H1 (cell line): ENCODE data around the gene RERG. TPM values are rescaled to one million over a fixed set of nuclear protein-coding genes. Genes with fewer than 3 reads are reported as not detected.

Source experiments
- CTCF ChIA-PET: fragments of 300-600 bp; sonication (Branson Sonifier 250); formaldehyde crosslinking; loops from one replicate; lab custom pipeline; 2021; ENCODE audit not compliant: partially characterized antibody; lab: Charles Lee
- POLR2A ChIA-PET: fragments of 300-600 bp; sonication (Branson Sonifier 250); formaldehyde crosslinking; loops from one replicate; lab custom pipeline; 2021; ENCODE audit warnings: inconsistent platforms; ENCODE audit not compliant: partially characterized antibody; lab: Charles Lee
- DNase-seq, 2 experiments: peaks; one replicate each; pipeline versions ENCODE4 v3.0.0 to v3.0.0-alpha.2; 2010 to 2022; ENCODE audit warnings: low spot score in 2 of 2, low read depth in 1 of 2, mixed read lengths in 1 of 2
- FAIRE-seq: peaks from 2 replicates; lab custom pipeline; 2011; peaks lifted over from hg19 to GRCh38; lab: Jason Lieb, UNC
- H2AFZ ChIP-seq: 2 replicates; pipeline ENCODE4 v1.8.1; 2012; ENCODE audit warnings: low read length, inconsistent platforms
- H2AK5ac ChIP-seq: 2 replicates; pipeline ENCODE4 v1.6.1; 2013; ENCODE audit warnings: low read depth, low read length
- H2BK120ac ChIP-seq: replicated peaks from 2 replicates; pipeline ENCODE3; 2013; ENCODE audit warnings: low read depth, low read length, inconsistent platforms
- H2BK12ac ChIP-seq: 2 replicates; pipeline ENCODE4 v1.6.1; 2013; ENCODE audit warnings: low read depth, low read length
- H2BK15ac ChIP-seq: 2 replicates; pipeline ENCODE4 v1.6.1; 2013; ENCODE audit warnings: low read length
- H2BK20ac ChIP-seq: 2 replicates; pipeline ENCODE4 v1.6.1; 2013; ENCODE audit warnings: low read length
- H2BK5ac ChIP-seq: 2 replicates; pipeline ENCODE4 v1.6.1; 2013; ENCODE audit warnings: low read depth, low read length
- H3K14ac ChIP-seq: 2 replicates; pipeline ENCODE4 v1.6.1; 2013; ENCODE audit warnings: inconsistent platforms; ENCODE audit not compliant: insufficient read length
- H3K18ac ChIP-seq: 2 replicates; pipeline ENCODE4 v1.6.1; 2013; ENCODE audit warnings: low read length; ENCODE audit errors: extremely low read depth
- H3K23ac ChIP-seq: 2 replicates; pipeline ENCODE4 v1.6.1; 2013; ENCODE audit warnings: inconsistent platforms; ENCODE audit not compliant: insufficient read length
- H3K23me2 ChIP-seq: 2 replicates; pipeline ENCODE4 v1.6.1; 2013; ENCODE audit warnings: low read depth, low read length
- H3K27ac ChIP-seq: 2 replicates; pipeline ENCODE4 v1.6.1; 2011; ENCODE audit warnings: low read depth, low read length, inconsistent platforms
- H3K27me3 ChIP-seq, 4 experiments: replicated peaks in 1 of 4; 1 replicate in 1 of 4; 2 replicates in 3 of 4; pipeline versions ENCODE4 v1.6.1 to v1.8.1; 2011 to 2013; ENCODE audit warnings: low read length in 3 of 4, mild to moderate bottlenecking in 3 of 4, inconsistent platforms in 2 of 4, mixed read lengths in 2 of 4, moderate library complexity in 1 of 4; ENCODE audit not compliant: control insufficient read depth in 3 of 4, insufficient read depth in 3 of 4; ENCODE audit errors: extremely low read depth in 1 of 4
- H3K36me3 ChIP-seq, 4 experiments: 2 replicates each; pipeline versions ENCODE4 v1.6.1 to v1.8.1; 2011 to 2013; ENCODE audit warnings: mild to moderate bottlenecking in 4 of 4, low read length in 3 of 4, moderate library complexity in 2 of 4, control low read depth in 1 of 4, inconsistent platforms in 1 of 4; ENCODE audit not compliant: insufficient read depth in 4 of 4, control insufficient read depth in 2 of 4
- H3K4ac ChIP-seq: replicated peaks from 2 replicates; pipeline ENCODE3; 2013; ENCODE audit warnings: low read length, low read depth, mixed read lengths, inconsistent platforms; ENCODE audit not compliant: insufficient read length
- H3K4me1 ChIP-seq, 4 experiments: replicated peaks in 1 of 4; 1 replicate in 1 of 4; 2 replicates in 3 of 4; pipeline versions ENCODE4 v1.6.1 to v1.8.1; 2011 to 2013; ENCODE audit warnings: low read length in 3 of 4, inconsistent platforms in 2 of 4, mixed read lengths in 1 of 4; ENCODE audit not compliant: insufficient read depth in 4 of 4, control insufficient read depth in 3 of 4
- H3K4me2 ChIP-seq, 2 experiments: 2 replicates each; pipeline versions ENCODE4 v1.6.1 to v1.8.1; 2011 to 2013; ENCODE audit warnings: low read depth in 2 of 2, low read length in 2 of 2, control low read depth in 1 of 2, inconsistent platforms in 1 of 2, mild to moderate bottlenecking in 1 of 2; ENCODE audit not compliant: insufficient read depth in 1 of 2
- H3K4me3 ChIP-seq, 4 experiments: fragments of 200-600, 300-600 bp in 1 of 4; sonication (generic), shearing (Covaris generic), sonication (Bioruptor Twin) in 1 of 4; 2 replicates each; pipeline versions ENCODE4 v1.5.1 to v1.8.1; 2011 to 2016; ENCODE audit warnings: low read length in 4 of 4, low read depth in 3 of 4, control low read depth in 2 of 4, inconsistent platforms in 2 of 4, mild to moderate bottlenecking in 2 of 4, mixed read lengths in 1 of 4, moderate library complexity in 1 of 4; ENCODE audit not compliant: insufficient read depth in 2 of 4; ENCODE audit errors: extremely low read depth in 1 of 4
- H3K56ac ChIP-seq: replicated peaks from 2 replicates; pipeline ENCODE3; 2013; ENCODE audit warnings: low read depth, mild to moderate bottlenecking, mixed read lengths, low read length, inconsistent platforms; ENCODE audit not compliant: insufficient read length
- H3K79me1 ChIP-seq: 2 replicates; pipeline ENCODE4 v1.6.1; 2013; ENCODE audit warnings: low read depth, low read length, control low read depth
- H3K79me2 ChIP-seq, 2 experiments: 2 replicates each; pipeline versions ENCODE4 v1.6.1 to v1.8.1; 2012 to 2013; ENCODE audit warnings: low read length in 2 of 2, mild to moderate bottlenecking in 2 of 2, inconsistent platforms in 1 of 2; ENCODE audit not compliant: insufficient read depth in 2 of 2, control insufficient read depth in 1 of 2
- H3K9ac ChIP-seq, 4 experiments: replicated peaks in 1 of 4; 1 replicate in 1 of 4; 2 replicates in 3 of 4; pipeline versions ENCODE4 v1.6.1 to v1.8.1; 2011 to 2013; ENCODE audit warnings: low read depth in 3 of 4, low read length in 3 of 4, control low read depth in 2 of 4, mild to moderate bottlenecking in 2 of 4, moderate library complexity in 2 of 4, inconsistent platforms in 1 of 4; ENCODE audit errors: extremely low read depth in 1 of 4
- H3K9me3 ChIP-seq, 2 experiments: 2 replicates each; pipeline versions ENCODE4 v1.6.1 to v1.8.1; 2012 to 2013; ENCODE audit warnings: mild to moderate bottlenecking in 2 of 2, moderate library complexity in 2 of 2, control low read depth in 1 of 2, inconsistent platforms in 1 of 2, low read depth in 1 of 2, low read length in 1 of 2, mixed read lengths in 1 of 2; ENCODE audit not compliant: insufficient read depth in 2 of 2
- H4K20me1 ChIP-seq, 2 experiments: replicated peaks in 1 of 2; 2 replicates each; pipeline versions ENCODE3 to v1.8.1; 2011 to 2013; ENCODE audit warnings: inconsistent platforms in 2 of 2, low read length in 2 of 2, mild to moderate bottlenecking in 1 of 2; ENCODE audit not compliant: insufficient read depth in 2 of 2, control insufficient read depth in 1 of 2
- H4K5ac ChIP-seq: 2 replicates; pipeline ENCODE4 v1.6.1; 2013; ENCODE audit warnings: low read length, low read depth, mixed read lengths, inconsistent platforms; ENCODE audit not compliant: insufficient read length
- H4K8ac ChIP-seq: 2 replicates; pipeline ENCODE4 v1.8.0; 2013; ENCODE audit warnings: mild to moderate bottlenecking, moderate library complexity, low read length, inconsistent platforms; ENCODE audit not compliant: insufficient read depth; ENCODE audit errors: extremely low read depth
- H4K91ac ChIP-seq: replicated peaks from 2 replicates; pipeline ENCODE3; 2013; ENCODE audit warnings: low read length, mixed read lengths, inconsistent platforms; ENCODE audit not compliant: insufficient read length
- BACH1 ChIP-seq: IDR thresholded peaks from 2 replicates; pipeline ENCODE4 v1.6.1; 2012; ENCODE audit warnings: low read length, improper control_type of control experiment
- CTBP2 ChIP-seq: IDR thresholded peaks from 2 replicates; pipeline ENCODE4 v1.7.0; 2011; ENCODE audit warnings: borderline replicate concordance, mild to moderate bottlenecking, moderate library complexity, mixed read lengths, low read length; ENCODE audit not compliant: insufficient read depth, insufficient read length
- HDAC2 ChIP-seq, 2 experiments: fragments of 300-600 bp in 1 of 2; sonication (generic) in 1 of 2; IDR thresholded peaks; 2 replicates each; pipeline ENCODE4 v1.6.1; 2011 to 2012; ENCODE audit warnings: low read depth in 2 of 2, low read length in 2 of 2, mild to moderate bottlenecking in 2 of 2, moderate library complexity in 2 of 2, borderline replicate concordance in 1 of 2, inconsistent platforms in 1 of 2
- NANOG ChIP-seq: IDR thresholded peaks from 2 replicates; pipeline ENCODE4 v1.6.1; 2011; ENCODE audit warnings: low read length, low read depth, mild to moderate bottlenecking, inconsistent platforms; ENCODE audit not compliant: insufficient read depth, poor library complexity, severe bottlenecking
- POLR2A ChIP-seq, 2 experiments: IDR thresholded peaks; 1 replicate in 1 of 2; 2 replicates in 1 of 2; pipeline ENCODE4 v1.6.1; 2011; ENCODE audit warnings: low read depth in 2 of 2, low read length in 2 of 2, mild to moderate bottlenecking in 2 of 2; ENCODE audit errors: control extremely low read depth in 1 of 2
- RFX5 ChIP-seq: IDR thresholded peaks from 2 replicates; pipeline ENCODE4 v1.6.1; 2011; ENCODE audit warnings: low read depth, low read length, improper control_type of control experiment, borderline replicate concordance
- SIN3A ChIP-seq, 2 experiments: IDR thresholded peaks in 1 of 2; conservative IDR thresholded peaks in 1 of 2; 2 replicates each; pipeline ENCODE4 v1.6.1; 2011 to 2012; ENCODE audit warnings: low read length in 2 of 2, improper control_type of control experiment in 1 of 2, low read depth in 1 of 2, mild to moderate bottlenecking in 1 of 2
- SP4 ChIP-seq: IDR thresholded peaks from 2 replicates; pipeline ENCODE4 v1.6.1; 2012; ENCODE audit warnings: low read length, inconsistent platforms
- SRF ChIP-seq: IDR thresholded peaks from 2 replicates; pipeline ENCODE4 v1.6.1; 2011; ENCODE audit warnings: mild to moderate bottlenecking, low read depth, low read length, moderate library complexity
- SUZ12 ChIP-seq: fragments of 200-600 bp; sonication (generic); IDR thresholded peaks from 2 replicates; pipeline ENCODE4 v1.6.1; 2012; ENCODE audit warnings: mild to moderate bottlenecking, inconsistent platforms, low read length, moderate library complexity, mixed read lengths
- TBP ChIP-seq: IDR thresholded peaks from 2 replicates; pipeline ENCODE4 v1.6.1; 2011; ENCODE audit warnings: low read depth, low read length, improper control_type of control experiment
- WGBS, 2 experiments: shearing (Covaris generic) in 1 of 2; methylation state at CpG; one replicate each; pipeline versions ENCODE4 v1.1.6 to v1.1.7; 2013 to 2015; ENCODE audit warnings: low lambda C conversion rate in 2 of 2, mixed read lengths in 2 of 2, inconsistent platforms in 1 of 2, low coverage in 1 of 2, missing lambda C conversion rate in 1 of 2; ENCODE audit not compliant: insufficient replicate concordance in 2 of 2, insufficient coverage in 1 of 2, insufficient read length in 1 of 2; ENCODE audit errors: extremely low coverage in 1 of 2, missing lambda C conversion rate in 1 of 2; 5-methylcytosine and 5-hydroxymethylcytosine counted together
- polyA plus RNA-seq, 7 experiments: library from polyadenylated mRNA; depleted of rRNA in 3 of 7; stranded (reverse) in 5 of 7; unstranded in 2 of 7; fragments of >200 nt in 5 of 7; fragments of 200-250 nt in 2 of 7; gene quantifications; 1 replicate in 5 of 7; 2 replicates in 1 of 7; 4 replicates in 1 of 7; pipeline versions ENCODE4 v1.2.1 to v1.2.3, GENCODE V29; 2011 to 2013; ENCODE audit warnings: missing spikeins in 2 of 7, mixed read lengths in 2 of 7
- total RNA-seq: library from RNA; stranded (reverse); fragmentation: NEBNext Ultra II Directional; extraction: Animal tissue kit (Norgen Biotek cat#: 25700); gene quantifications from 2 replicates; pipeline ENCODE4 v1.2.1, GENCODE V29; 2021
- TF ChIP-seq, protein P1 (sequence below): IDR thresholded peaks from 2 replicates; pipeline ENCODE4 v1.6.1; 2012; ENCODE audit warnings: inconsistent platforms

RERG gene
- total and polyA plus RNA-seq, 2 of the 8 experiments (the other 6 are each of a cell fraction or from before 2014, with no cell fraction given), result 0.12 to 0.86 TPM

DNA sequence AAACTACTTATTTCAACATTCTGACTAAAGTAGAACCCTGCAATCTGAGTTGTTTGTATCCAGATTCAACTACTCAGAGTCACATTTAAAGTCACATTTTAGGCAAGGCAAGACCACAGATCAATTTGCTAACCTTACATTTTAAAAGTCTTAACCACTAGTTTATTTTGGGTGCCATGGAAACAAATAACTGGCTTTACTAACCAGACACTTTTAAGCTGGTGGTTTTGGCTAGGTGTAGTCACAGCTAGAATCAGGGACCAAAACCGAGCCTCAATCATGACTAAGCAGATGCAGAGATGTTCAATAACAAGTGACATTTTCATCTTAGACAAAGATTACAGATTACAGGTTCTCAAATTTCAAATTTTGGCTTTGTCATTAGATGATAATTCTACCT is 133.1 kb downstream of the RERG start:
- Histone ChIP-seq H2AFZ (no peak overlapping the region), H3K9ac (no peak overlapping the region), H2BK120ac (no peak overlapping the region), H3K9me3 (no peaks in the 10 kb centered on the region), H2BK15ac (no peak overlapping the region), H3K4me2 (no peak overlapping the region), H3K27ac (no peak overlapping the region), H3K4ac (no peak overlapping the region), H2BK5ac (no peak overlapping the region), H3K56ac (no peak overlapping the region), H2BK12ac (no peak overlapping the region), H3K79me2 (no peaks in the 10 kb centered on the region), H4K20me1 (no peaks in the 10 kb centered on the region), H2AK5ac (no peak overlapping the region)
- ChIA-PET CTCF (interaction anchor here (1.5 kb wide), 1 partner anchor 9 kb away, joined by 3 read pairs; no protein-coding TSS in a partner anchor), POLR2A (no interaction called here)
- no peak for FAIRE-seq
- TF ChIP-seq HDAC2 (IDR thresholded peaks at IDR 0.05; ENCODE audit: borderline replicate concordance in 1 of 2, low read depth in 2 of 2, low read length in 2 of 2), result no peak
- no peak for TF ChIP-seq SUZ12
- no peak for TF ChIP-seq NANOG
- no peak for TF ChIP-seq SIN3A (conservative IDR thresholded peaks at IDR 0.05 in 1 of 2, IDR thresholded peaks at IDR 0.05 in 1 of 2; ENCODE audit: low read depth in 1 of 2, low read length in 2 of 2)
- TF ChIP-seq BACH1, result no peak
- no peak for TF ChIP-seq SP4
- TF ChIP-seq TBP, result no peak
- TF ChIP-seq CTBP2, result no peak
- no peak for TF ChIP-seq POLR2A (IDR thresholded peaks at IDR 0.05; ENCODE audit: control extremely low read depth in 1 of 2, low read depth in 2 of 2, low read length in 2 of 2)
- TF ChIP-seq, protein P1, sequence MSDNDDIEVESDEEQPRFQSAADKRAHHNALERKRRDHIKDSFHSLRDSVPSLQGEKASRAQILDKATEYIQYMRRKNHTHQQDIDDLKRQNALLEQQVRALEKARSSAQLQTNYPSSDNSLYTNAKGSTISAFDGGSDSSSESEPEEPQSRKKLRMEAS, result no peak
- TF ChIP-seq RFX5, result no peak
- no peak for TF ChIP-seq SRF
- TF ChIP-seq, all 59 proteins: peak for 0
- Histone ChIP-seq H3K23ac (no peak overlapping the region), H3K23me2 (no peaks in the 10 kb centered on the region), H3K4me1 (no peaks in the 10 kb centered on the region), H3K18ac (no peak overlapping the region), H3K14ac (no peak overlapping the region), H3K36me3 (no peaks in the 10 kb centered on the region), H3K79me1 (no peaks in the 10 kb centered on the region), H4K8ac (no peak overlapping the region), H2BK20ac (no peak overlapping the region), H4K5ac (no peak overlapping the region), H4K91ac (no peak overlapping the region), H3K4me3 (no peak overlapping the region), H3K27me3 (no peaks in the 10 kb centered on the region)
- 81% methylated on average over 1 of the region's 1 CpG; no CpG with 5 or more reads in 1 of the 2 experiments for WGBS, 2 experiments
- DNase-seq, result no peak
